Measurements from ENCODE around the gene PTPN2. TPM values are rescaled to one million over a fixed set of nuclear protein-coding genes. Genes with fewer than 3 reads are reported as not detected.

PTPN2 gene
- total RNA-seq, 1 donor from 2014 or later = 47.9 TPM

DNA sequence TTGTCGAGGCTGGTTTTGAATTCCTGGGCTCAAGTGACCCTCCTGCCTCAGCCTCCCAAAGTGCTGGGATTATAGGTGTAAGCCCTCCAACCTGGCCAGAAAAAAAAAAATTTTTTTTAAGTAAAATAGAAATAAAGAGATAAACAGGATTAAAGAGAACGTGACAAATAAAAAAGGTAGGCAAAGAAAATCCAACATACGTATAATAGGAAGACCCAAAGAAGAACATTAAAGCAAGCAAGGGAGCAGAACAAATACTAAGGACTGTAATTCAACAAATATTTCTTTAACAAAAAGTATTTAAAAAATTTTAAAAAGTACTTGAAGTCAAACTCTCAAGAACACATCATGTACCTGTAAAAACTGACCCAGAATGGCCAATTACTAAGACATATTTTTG is 56.4 kb downstream of the PTPN2 start:
- FAIRE-seq = no peak

DNA sequence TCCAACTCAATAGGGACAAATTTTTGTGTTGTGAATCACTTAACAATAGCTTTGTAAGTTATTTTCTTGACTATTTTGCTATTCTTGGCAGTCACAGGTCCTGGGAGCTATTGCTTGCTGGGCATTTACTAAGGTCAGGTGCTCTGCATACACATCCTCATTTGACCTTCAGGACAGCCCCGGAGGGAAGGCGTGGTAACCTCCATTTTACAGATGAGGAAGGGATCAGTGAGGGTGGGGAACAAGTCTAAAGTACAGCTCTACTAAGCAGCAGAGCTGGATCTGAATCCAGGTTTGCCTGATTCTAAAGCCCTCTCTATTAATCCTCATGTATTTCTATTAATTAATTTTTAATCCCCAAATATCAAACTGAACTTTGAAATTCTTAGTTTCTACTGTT is 58.8 kb downstream of the PTPN2 start:
- Histone ChIP-seq H3K36me3 (ENCODE audit: control insufficient read depth, insufficient read depth, low read length) (peaks cover 4% of the 10 kb centered on the region), H3K4me3 (ENCODE audit: low read depth, low read length) (no peak overlapping the region), H3K27me3 (ENCODE audit: control insufficient read depth, insufficient read depth, low read length) (no peaks in the 10 kb centered on the region)
- FAIRE-seq (no peak), DNase-seq (ENCODE audit: low read depth) (no peak)
- TF ChIP-seq, protein P1, sequence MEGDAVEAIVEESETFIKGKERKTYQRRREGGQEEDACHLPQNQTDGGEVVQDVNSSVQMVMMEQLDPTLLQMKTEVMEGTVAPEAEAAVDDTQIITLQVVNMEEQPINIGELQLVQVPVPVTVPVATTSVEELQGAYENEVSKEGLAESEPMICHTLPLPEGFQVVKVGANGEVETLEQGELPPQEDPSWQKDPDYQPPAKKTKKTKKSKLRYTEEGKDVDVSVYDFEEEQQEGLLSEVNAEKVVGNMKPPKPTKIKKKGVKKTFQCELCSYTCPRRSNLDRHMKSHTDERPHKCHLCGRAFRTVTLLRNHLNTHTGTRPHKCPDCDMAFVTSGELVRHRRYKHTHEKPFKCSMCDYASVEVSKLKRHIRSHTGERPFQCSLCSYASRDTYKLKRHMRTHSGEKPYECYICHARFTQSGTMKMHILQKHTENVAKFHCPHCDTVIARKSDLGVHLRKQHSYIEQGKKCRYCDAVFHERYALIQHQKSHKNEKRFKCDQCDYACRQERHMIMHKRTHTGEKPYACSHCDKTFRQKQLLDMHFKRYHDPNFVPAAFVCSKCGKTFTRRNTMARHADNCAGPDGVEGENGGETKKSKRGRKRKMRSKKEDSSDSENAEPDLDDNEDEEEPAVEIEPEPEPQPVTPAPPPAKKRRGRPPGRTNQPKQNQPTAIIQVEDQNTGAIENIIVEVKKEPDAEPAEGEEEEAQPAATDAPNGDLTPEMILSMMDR (IDR thresholded peaks at IDR 0.05; ENCODE audit: insufficient read depth, low read length, severe bottlenecking) = no peak

More for the DNA sequence above, 56.4 kb downstream of the PTPN2 start:
- Histone ChIP-seq H3K36me3 (ENCODE audit: control insufficient read depth, insufficient read depth, low read length) (peaks cover 5% of the 10 kb centered on the region), H3K27me3 (ENCODE audit: control insufficient read depth, insufficient read depth, low read length) (no peaks in the 10 kb centered on the region), H3K4me3 (ENCODE audit: low read depth, low read length) (no peak overlapping the region)
- no peak for DNase-seq (ENCODE audit: low read depth)
- TF ChIP-seq, protein P1 (IDR thresholded peaks at IDR 0.05; ENCODE audit: insufficient read depth, low read length, severe bottlenecking) = no peak

DNA sequence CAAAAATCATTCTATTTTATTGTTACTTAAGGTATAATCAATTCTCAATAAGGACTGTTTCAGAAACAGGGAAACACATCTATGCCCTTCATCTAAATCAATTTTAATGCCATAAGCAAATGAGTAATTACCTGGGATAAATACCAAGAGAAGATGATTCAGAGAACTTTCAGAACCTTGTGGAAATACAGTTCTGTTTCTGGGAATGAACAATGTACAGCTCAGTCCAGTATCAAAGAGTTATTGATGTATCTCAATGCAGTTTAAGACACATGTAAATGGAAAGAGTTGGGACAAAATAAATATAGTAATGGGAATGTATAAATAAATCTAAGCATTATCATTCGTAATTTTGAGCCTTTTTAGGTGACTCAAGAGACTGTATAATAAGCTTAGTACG is 60.1 kb downstream of the PTPN2 start:
- TF ChIP-seq, protein P1 (IDR thresholded peaks at IDR 0.05; ENCODE audit: insufficient read depth, low read length, severe bottlenecking) = no peak
- Histone ChIP-seq H3K27me3 (ENCODE audit: control insufficient read depth, insufficient read depth, low read length) (no peaks in the 10 kb centered on the region), H3K36me3 (ENCODE audit: control insufficient read depth, insufficient read depth, low read length) (peaks cover 4% of the 10 kb centered on the region), H3K4me3 (ENCODE audit: low read depth, low read length) (no peak overlapping the region)
- FAIRE-seq (no peak), DNase-seq (ENCODE audit: low read depth) (no peak)

DNA sequence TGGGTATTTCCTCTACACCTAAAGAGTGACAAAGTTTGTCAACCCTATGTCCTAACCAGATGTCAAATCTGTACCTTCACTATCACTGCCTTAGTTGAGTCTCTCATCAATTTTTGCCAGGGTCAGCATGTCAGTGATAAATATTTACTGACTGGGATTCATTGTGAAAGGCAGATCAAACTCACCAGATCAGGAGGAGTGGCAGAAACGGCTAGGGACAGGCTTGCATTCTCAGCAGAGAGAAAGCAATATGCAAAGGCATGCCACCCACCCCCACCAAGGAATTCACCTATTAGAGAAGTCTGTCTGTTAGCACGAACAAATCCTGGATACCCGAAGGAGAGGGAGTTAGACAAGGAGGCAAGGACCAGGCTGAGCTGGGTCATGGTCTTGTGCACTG is 62.6 kb downstream of the PTPN2 start:
- no peaks in the 10 kb centered on the region for H3K27me3 ChIP-seq (ENCODE audit: control insufficient read depth, insufficient read depth, low read length)
- TF ChIP-seq, protein P1 (IDR thresholded peaks at IDR 0.05; ENCODE audit: insufficient read depth, low read length, severe bottlenecking) = no peak
- H3K4me3 ChIP-seq (ENCODE audit: low read depth, low read length) = no peak overlapping the region
- FAIRE-seq = no peak
- DNase-seq (ENCODE audit: low read depth) = no peak
- H3K36me3 ChIP-seq (ENCODE audit: control insufficient read depth, insufficient read depth, low read length) = peaks cover 4% of the 10 kb centered on the region

DNA sequence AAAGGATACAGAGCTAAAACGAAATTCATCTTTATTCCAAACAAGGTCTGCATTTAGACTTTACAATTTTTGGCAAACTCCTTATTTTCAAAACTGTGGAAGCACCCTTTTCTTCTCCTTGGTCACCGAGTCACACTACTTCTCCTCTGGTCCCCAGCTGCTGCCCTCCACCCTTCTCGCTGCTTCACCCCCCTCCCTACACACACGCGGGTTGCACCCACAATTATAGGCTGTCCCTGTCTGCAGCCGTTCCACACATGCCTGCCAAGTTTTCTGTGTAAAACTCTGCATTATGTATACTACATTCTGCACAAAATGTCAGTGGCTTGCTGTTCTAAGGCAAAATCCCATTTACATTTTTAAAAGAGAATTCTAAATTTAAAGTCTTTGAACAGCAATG is 63.5 kb downstream of the PTPN2 start:
- TF ChIP-seq, protein P1 (IDR thresholded peaks at IDR 0.05; ENCODE audit: insufficient read depth, low read length, severe bottlenecking) = no peak
- H3K27me3 ChIP-seq (ENCODE audit: control insufficient read depth, insufficient read depth, low read length) = no peaks in the 10 kb centered on the region
- FAIRE-seq (no peak), DNase-seq (ENCODE audit: low read depth) (no peak)
- no peak overlapping the region for H3K4me3 ChIP-seq (ENCODE audit: low read depth, low read length)
- peaks cover 4% of the 10 kb centered on the region for H3K36me3 ChIP-seq (ENCODE audit: control insufficient read depth, insufficient read depth, low read length)

DNA sequence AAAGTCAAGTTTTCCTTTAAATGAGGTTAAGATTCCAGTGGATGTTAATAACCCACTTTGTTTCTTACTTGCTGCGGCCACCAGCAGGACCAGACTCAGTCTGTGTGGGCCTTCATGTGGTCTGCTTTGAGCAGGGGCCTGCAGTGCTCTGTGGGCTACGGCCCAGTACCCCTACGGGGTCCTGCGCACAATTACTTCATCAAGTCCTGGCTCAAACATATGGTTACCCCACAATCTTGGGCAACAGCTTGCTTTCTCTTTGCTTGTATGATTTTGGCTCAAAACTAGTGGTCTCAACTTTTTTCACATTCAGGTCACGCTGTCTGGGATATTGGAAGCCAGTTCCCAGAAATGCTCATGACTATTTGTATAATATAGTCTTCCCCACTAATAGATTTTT is 64.2 kb downstream of the PTPN2 start:
- peaks cover 1% of the 10 kb centered on the region for H3K36me3 ChIP-seq (ENCODE audit: control insufficient read depth, insufficient read depth, low read length)
- DNase-seq (ENCODE audit: low read depth) = no peak
- H3K27me3 ChIP-seq (ENCODE audit: control insufficient read depth, insufficient read depth, low read length) = no peaks in the 10 kb centered on the region
- H3K4me3 ChIP-seq (ENCODE audit: low read depth, low read length) = no peak overlapping the region
- FAIRE-seq = no peak
- TF ChIP-seq, protein P1 (IDR thresholded peaks at IDR 0.05; ENCODE audit: insufficient read depth, low read length, severe bottlenecking) = no peak

Measured in bronchial epithelial cell (primary cell).